HG02588 (cell line): ENCODE data around the gene PDE2A.

Source experiments
- ATAC-seq: cut with Tn5 transposase; IDR thresholded peaks from one replicate; pipeline ENCODE4 v1.9.1; 2021; ENCODE audit warnings: mild to moderate bottlenecking, moderate library complexity; ENCODE audit not compliant: unreplicated experiment

The PDE2A gene

DNA sequence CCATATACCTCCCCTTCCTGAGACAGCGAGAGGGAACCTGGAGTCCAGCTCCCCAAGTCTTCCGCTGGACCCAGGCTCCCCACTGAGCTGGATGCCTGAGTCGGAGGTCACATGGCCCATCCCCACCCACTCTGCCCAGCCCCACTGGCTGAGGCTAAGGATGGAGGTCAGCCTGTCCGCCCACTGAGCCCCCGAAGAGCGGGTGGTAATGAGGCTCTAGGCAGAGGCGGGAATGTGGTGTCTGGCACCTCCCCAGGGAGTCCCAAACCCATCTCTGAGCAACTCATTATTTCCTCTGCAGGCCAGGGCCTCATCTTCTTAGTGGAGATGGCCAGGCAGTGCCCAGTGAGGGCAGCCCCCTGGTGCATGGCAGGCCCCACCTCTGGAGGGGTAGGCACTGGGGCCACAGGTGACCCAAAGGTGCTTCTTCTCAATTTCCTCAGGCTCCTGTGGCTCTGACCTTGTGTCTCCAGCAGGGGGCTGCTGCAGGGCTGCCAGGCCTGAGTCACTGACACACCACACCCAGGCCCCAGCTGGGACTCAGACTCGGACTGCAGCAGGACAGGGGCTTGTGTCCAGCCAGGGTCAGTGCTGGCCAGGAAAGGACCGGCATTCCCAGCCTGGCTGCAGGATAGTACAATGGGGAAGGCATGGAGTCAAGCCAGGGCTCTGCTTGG lies 10.2 kb upstream of the PDE2A start:
- peak; percentile 48 for ATAC-seq

DNA sequence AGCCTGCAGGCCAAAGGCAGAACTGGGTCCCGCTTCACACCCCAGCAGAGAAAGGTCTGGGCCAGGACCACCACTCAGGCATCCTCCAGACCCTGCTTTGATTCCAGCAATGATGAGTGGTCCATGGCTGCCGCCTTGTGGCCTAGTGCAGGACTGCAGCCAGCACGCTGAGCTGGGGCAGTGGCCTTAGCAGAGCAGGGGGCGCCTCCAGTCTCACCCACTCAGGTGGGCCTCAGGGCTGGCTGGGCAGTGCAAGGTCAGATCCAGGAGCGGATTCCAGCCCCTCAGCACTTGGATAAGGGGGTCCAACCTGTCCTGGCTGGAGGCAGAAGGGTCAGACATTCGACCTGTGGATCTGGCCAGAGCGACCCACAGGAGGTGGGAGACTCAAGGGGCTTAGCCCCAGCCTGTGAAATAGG lies 9.6 kb upstream of the PDE2A start:
- ATAC-seq: peak; percentile 48

DNA sequence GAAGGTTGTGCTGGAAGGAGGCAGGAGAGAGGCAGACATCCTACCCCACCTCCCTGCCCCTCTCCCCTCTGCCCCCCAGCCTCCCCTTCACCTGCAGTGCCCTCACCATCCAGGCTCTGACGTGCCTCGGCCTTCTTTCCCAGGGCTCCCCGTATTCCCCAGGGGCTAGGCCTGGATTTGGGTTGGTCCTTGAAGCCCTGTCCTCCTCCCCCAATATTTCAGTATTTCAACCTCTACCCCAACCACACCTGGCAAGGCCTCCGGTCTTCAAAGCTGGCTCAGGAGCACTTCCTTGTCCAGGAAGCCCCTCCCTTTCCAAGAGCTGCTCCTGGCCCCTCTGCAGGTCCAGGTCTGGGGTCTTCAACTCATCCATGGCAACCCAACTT lies 8.6 kb upstream of the PDE2A start:
- no peak for ATAC-seq

DNA sequence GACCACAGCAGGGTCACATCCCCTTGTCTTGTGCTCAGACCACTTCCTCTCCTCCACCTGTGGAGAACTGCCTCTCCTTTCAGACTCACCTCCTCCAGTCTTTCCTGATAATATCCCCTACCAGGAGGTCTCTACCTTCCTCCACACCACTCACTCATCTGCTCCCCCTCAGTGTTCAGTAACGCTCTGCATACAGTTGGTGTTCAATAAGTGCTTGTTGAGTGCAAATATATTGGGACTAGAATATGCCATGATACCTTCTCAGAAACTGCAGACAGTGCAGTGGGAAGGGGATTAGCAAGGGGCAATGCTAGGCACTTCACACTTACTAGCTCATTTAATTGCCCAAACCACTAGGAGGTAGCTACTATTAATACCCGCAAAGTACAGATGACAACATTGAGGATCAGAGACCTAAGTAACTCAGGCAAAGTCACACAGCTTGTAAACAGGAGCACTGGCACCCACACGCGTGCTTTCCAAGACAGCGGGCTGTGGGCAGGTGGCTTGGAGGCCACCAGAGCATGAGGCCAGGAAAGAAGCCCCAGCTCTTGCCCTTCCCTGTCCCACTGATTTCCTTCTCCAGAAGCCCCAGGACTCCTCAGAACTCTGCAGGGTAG lies 8.1 kb upstream of the PDE2A start:
- no peak for ATAC-seq

DNA sequence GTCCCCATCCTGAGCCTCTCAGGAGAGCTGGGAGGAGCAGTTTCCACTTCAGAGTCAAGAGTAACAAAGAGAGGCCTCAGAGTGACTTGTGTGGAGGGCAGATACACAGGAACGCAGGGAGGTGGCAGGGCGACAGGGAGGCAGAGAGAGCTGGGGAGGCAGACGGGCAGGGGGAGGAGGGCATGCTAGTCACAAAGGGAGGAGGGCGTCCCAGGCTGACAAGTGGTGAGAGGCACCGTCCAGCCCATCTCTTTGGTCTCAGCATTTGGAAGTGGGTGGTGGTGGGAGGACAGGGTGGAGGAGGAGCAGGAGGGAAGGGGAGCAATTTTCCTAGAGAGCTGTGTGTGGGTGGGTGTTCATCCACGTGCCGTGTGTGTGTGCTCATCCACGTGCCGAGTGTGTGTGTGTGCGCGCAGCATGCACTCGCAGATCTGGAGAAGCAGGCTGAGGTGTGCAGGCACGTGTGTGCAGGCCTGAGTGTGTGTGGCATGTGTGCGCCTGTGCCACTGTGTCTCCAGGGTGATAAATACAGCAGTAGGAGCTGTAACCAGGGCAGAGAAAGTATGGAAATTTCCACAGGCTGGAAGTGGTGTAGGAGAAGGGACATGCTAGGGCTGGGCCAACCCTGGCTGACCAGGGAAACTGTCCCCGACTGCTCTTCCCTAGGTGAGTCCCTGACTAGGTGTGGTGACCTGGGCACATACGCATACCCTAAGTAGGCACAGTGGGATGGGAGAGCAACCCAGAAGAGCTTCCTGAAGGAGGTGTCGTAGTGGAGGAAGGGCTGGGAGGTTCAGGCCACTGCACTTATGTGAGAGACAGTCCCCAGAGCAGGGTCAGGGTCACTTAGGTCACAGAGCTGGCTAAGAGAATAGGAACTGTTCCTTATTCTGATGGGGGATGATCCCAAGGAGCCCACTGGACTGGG lies 7.3 kb upstream of the PDE2A start:
- no peak for ATAC-seq

GRCh38 chr11:72680624-72681158 lies 6.5 kb upstream of the PDE2A start:
- ATAC-seq: no peak

DNA sequence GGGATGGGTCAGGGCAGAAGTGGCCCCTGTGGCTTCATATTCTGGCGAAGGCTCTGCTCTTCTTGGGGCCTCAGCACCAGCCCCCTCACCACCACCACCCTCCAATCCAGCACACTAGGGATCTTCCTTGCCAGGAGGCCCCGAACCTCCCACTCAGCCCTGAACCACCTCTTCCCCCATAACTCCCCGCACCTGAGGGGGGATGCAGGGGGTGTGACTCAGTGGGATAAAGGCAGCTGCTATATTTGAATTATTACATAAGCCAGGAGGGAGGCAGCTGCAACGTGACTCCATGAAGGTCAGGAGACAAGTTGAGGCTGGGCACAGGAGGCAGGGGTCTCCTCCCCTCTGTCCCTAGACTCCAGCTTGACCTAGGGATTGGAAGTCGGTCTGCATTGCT lies 5.6 kb upstream of the PDE2A start:
- no peak for ATAC-seq

DNA sequence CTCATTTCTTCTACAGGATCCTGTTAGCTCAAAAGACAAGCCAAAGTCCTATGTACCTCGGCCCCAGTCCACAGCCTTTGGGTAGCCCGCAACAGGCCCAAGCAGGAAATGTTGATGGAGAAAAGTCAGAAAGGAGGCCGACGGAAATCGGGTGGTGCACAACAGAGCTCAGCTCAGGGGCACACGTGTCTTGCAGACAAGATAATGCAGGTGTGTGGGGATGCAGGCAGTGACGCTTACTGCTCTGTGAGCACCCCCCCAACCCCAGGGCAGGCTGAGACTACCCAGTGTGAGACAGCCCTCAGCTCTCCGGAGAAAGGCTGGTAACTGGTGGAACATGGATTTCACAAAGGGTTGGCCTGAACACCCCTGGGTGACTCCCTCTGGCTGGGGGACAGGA lies 4.3 kb upstream of the PDE2A start:
- ATAC-seq: no peak

GRCh38 chr11:72676861-72677341 lies 2.7 kb upstream of the PDE2A start:
- ATAC-seq: no peak

DNA sequence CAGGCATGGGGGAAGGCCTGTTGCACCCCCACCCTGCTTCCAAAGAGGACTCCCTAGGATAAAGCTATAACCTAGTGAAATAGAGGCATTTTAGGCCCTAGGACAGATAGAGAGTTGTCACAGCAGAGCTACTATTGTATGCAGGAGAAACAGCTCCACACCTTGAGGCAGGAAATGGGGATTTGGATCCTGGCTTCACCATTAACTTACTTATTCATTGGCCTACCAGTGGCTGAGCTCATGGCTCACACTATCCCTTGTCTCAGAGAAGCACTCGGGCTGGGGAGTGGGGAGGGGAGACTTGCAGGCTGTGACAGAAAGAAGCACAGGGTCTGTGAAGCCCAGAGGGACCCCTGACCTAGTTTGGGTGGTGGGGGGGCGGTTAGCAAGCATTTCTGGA lies 999 bp upstream of the PDE2A start:
- ATAC-seq: no peak

- no peak for ATAC-seq
These were observed 809 bp downstream of the PDE2A start for GRCh38 chr11:72673284-72673942.

DNA sequence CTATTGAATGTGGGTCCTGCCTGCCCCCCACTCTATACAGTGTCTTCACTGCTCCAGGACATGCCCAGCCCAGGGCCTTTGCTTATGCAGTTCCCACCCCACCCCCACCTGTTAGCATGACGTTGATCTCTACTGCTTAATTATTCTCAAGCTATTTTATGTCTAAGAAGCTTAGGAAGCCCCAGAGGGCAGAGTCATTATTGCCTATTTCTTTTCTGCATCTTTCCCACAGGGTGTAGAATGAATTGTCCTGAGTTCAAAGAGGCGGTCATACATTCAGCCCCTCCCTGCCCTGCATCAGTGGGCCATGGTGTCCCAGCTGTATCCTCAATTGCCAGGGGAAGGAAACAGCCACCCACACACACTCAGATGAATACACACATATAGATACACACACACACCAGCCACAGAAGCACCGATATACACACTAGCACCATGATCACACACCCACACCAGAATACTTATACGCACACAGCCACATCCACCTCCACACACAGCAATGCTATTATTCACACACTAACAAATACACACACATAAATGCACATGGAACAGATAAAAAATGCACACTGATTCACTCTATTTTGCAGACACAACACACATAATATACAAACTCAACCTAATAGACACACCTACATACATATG lies 1.5 kb downstream of the PDE2A start:
- ATAC-seq: no peak

DNA sequence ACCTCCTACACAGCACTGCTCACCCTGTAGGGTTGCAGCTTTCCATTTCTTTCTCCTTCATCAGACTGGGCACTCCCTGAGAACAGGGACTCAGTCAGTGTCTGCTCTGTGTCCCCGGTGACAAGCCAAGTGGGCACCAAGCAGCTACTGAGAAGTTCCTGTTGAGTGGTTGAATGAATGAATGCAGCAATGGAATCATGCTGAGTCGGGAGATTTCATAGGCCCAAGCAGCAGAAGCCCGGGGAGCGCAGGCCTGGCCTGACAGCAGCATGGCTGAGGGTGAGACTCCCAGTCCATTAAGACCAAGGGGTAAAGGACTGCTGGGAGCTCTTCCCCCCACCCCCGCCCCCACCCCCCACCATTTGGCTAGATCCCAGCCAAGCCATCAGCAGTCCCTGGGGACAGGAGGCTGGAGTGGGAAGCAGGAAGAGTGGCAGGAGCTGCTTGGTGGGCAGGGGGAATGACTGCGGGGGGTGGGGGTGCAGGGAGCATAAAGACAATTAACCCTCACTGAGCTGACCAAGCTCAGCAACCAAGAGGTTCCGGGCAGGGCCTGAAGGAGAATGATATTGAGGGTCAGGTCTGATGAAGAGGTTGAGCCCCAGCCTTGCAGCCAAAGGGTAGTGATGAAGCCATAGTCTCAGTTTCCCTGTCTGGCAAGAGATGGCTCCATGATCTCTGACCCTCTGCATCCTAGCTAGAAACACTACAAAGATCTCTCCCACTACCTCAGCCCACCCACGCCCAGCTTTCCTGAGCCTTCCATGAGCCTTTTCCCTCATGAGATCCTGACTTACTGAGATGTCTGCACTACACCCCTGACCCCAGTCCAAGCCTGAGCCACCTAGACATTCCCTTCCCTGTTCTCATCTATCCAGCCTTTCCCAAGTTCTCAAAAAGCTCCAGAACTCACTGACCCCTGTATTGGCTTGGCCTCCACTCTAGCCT lies 2.8 kb downstream of the PDE2A start:
- no peak for ATAC-seq

DNA sequence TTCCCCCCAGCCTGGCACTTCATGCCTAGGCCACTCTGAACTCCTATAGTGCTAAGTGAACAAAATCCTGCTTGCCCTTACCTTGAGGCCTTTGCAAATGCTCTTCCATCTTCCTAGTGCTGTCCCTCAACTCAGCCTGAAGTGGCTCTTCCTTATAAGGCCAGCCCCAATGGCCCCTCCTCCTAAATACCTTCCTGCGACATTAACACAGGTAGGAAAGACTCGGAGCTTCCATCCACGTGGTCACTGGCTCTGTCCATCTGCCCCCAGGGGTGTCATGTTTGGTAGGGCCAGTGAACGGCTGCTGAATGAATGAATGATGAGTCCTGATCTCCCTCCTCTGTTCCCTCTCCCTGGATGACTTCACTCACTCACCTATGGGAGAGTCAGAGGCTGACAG lies 4.2 kb downstream of the PDE2A start:
- no peak for ATAC-seq

GRCh38 chr11:72669527-72669926 lies 4.7 kb downstream of the PDE2A start:
- ATAC-seq: no peak

GRCh38 chr11:72668629-72669347 lies 5.4 kb downstream of the PDE2A start:
- peak; percentile 88 for ATAC-seq

DNA sequence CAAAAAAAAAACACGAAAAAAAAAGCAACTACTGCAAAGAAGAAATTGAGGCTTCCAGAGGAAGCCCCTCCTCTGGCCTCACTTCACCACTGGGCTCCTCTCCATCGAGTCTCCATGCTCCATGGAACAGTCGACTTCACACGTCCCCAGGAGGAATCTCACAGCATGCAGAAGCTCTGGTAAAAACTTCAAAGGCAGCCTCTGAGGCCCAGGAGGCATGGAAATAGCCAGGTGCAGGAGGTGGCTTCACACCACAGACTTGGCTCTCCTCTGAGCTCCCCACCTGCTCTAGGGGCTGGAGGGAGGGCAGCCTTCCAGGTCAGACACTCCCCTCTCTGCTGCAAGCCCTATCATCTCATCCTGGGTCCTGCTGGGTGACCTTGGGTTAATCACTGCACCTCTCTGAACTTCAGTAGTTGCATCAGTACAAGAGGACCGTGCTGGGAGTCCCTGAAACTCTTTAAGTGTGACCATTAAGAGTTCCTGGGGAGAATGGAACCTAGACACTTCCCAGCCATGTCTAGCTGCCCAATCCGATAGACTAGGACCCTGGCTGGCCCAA lies 8.2 kb downstream of the PDE2A start:
- ATAC-seq: no peak

- no peak for ATAC-seq
These were observed 12.2 kb downstream of the PDE2A start for GRCh38 chr11:72662036-72662435.
